Kidney (tissue), 14 donors: ENCODE data around the gene RGL2. TPM values are rescaled to one million over a fixed set of nuclear protein-coding genes. Genes with fewer than 3 reads are reported as not detected.

Source experiments
- DNase-seq, 5 donors: peaks; one replicate each; pipeline ENCODE4 v3.0.0-alpha.2; 2013 to 2020
- FAIRE-seq: peaks from 2 replicates; lab custom pipeline; 2012; peaks lifted over from hg19 to GRCh38; lab: Jason Lieb, UNC
- H3K27ac ChIP-seq, 2 donors: one replicate each; pipeline ENCODE4 v1.7.0; 2013; ENCODE audit warnings: low read depth in 2 of 2, low read length in 2 of 2, inconsistent platforms in 1 of 2
- H3K27me3 ChIP-seq: one replicate; pipeline ENCODE4 v1.7.1; 2013; ENCODE audit warnings: low read length, inconsistent platforms; ENCODE audit not compliant: control insufficient read depth, insufficient read depth
- H3K36me3 ChIP-seq, 3 donors: one replicate each; pipeline versions ENCODE4 v1.7.0 to v1.7.1; 2013; ENCODE audit warnings: low read length in 3 of 3, control low read depth in 1 of 3, inconsistent platforms in 1 of 3; ENCODE audit not compliant: insufficient read depth in 3 of 3, control insufficient read depth in 2 of 3
- H3K4me1 ChIP-seq, 3 donors: one replicate each; pipeline versions ENCODE4 v1.7.0 to v1.7.1; 2013; ENCODE audit warnings: low read length in 3 of 3, inconsistent platforms in 1 of 3, low read depth in 1 of 3; ENCODE audit not compliant: control insufficient read depth in 2 of 3, insufficient read depth in 2 of 3
- H3K4me3 ChIP-seq, 3 donors: one replicate each; pipeline versions ENCODE4 v1.7.0 to v1.8.1; 2013; ENCODE audit warnings: low read length in 3 of 3, control low read depth in 1 of 3, inconsistent platforms in 1 of 3
- H3K9ac ChIP-seq, 3 donors: one replicate each; pipeline versions ENCODE4 v1.7.0 to v1.7.1; 2013; ENCODE audit warnings: low read length in 3 of 3, control low read depth in 1 of 3, inconsistent platforms in 1 of 3
- H3K9me3 ChIP-seq, 3 donors: one replicate each; pipeline versions ENCODE4 v1.7.0 to v1.7.1; 2013; ENCODE audit warnings: low read length in 3 of 3, control low read depth in 1 of 3, inconsistent platforms in 1 of 3; ENCODE audit not compliant: control insufficient read depth in 2 of 3, insufficient read depth in 1 of 3
- CTCF ChIP-seq: IDR thresholded peaks from 3 replicates; pipeline ENCODE4 v1.5.1; 2012; ENCODE audit warnings: mild to moderate bottlenecking, moderate library complexity, borderline replicate concordance; ENCODE audit not compliant: insufficient read depth; ENCODE audit errors: extremely low read depth
- intact Hi-C: fragments of 100-400 bp; cut with DNase I; formaldehyde crosslinking; loops from one replicate; pipeline ENCODE4 v1.11.1; 2022
- polyA plus RNA-seq: library from polyadenylated mRNA; stranded (reverse); fragments of 350-450 nt; fragmentation: Illumina TruSeq; extraction: RNeasy Lipid Tissue Mini Kit (QIAGEN cat#74804); gene quantifications from one replicate; pipeline ENCODE4 v1.2.3, GENCODE V29; 2014; ENCODE audit warnings: low read depth, low replicate concordance; ENCODE audit not compliant: insufficient read depth
- total RNA-seq: library from RNA; stranded (reverse); fragmentation: NEBNext Ultra II Directional; extraction: Animal tissue kit (Norgen Biotek cat#: 25700); gene quantifications from one replicate; pipeline ENCODE4 v1.2.1, GENCODE V29; 2021
- donor health status: control.
- donor health status: control.
- donor health status: control.
- donor health status: control.
- donor health status: control.
- donor health status: DM: yes; HTN: yes; CAD: no.
- donor health status: Normal renal cell carcinoma (clear cell type).

Gene RGL2
- total and polyA plus RNA-seq, 2 donors from 2014 or later = 56.2 to 92.4 TPM

GRCh38 chr6:33259032-33259431 lies 39.7 kb downstream of the RGL2 start:
- no peak for FAIRE-seq
- intact Hi-C loops = no loop called here
- no peak for DNase-seq
- Histone ChIP-seq H3K4me1 (no peaks in the 10 kb centered on the region), H3K9ac (no peak overlapping the region), H3K4me3 (no peak overlapping the region), H3K27ac (no peak overlapping the region), H3K27me3 (no peaks in the 10 kb centered on the region), H3K36me3 (peaks cover 5 to 35% (median 9%) of the 10 kb centered on the region in 3 donors), H3K9me3 (no peaks in the 10 kb centered on the region)
- no peak for TF ChIP-seq CTCF

- no peaks in the 10 kb centered on the region for H3K9me3 ChIP-seq
- FAIRE-seq (no peak), DNase-seq (no peak)
- H3K9ac ChIP-seq = no peak overlapping the region
- no peak for TF ChIP-seq CTCF
- no peaks in the 10 kb centered on the region for H3K27me3 ChIP-seq
- no peak overlapping the region for H3K4me3 ChIP-seq
- H3K4me1 ChIP-seq = peaks cover 0 to 9% (median 6%) of the 10 kb centered on the region in 3 donors
- H3K27ac ChIP-seq = no peak overlapping the region
- intact Hi-C loops = no loop called here
- H3K36me3 ChIP-seq = peaks cover 0 to 9% (median 5%) of the 10 kb centered on the region in 3 donors
Observed at GRCh38 chr6:33254591-33254990, 44.2 kb downstream of the RGL2 start.

- Histone ChIP-seq H3K9ac (no peak overlapping the region), H3K27ac (no peak overlapping the region), H3K4me3 (no peak overlapping the region), H3K27me3 (no peaks in the 10 kb centered on the region), H3K9me3 (no peaks in the 10 kb centered on the region), H3K4me1 (peaks cover 0 to 20% (median 9%) of the 10 kb centered on the region in 3 donors), H3K36me3 (peaks cover 0 to 3% (median 3%) of the 10 kb centered on the region in 3 donors)
- intact Hi-C loops = no loop called here
- no peak for FAIRE-seq
- DNase-seq = no peak
- no peak for TF ChIP-seq CTCF
Observed at GRCh38 chr6:33252759-33253158, 46.0 kb downstream of the RGL2 start.
